Mucosa of gallbladder (tissue), 1 donor: ENCODE measurements around the gene ZSCAN2. TPM values are rescaled to one million over a fixed set of nuclear protein-coding genes. Genes with fewer than 3 reads are reported as not detected.
"Not testable (repeated sequence)": the region's sequence is repeated elsewhere in the genome, so short reads cannot be mapped to it uniquely, and the experiment has no call there.

Experiments
- DNase-seq: peaks from one replicate; pipeline ENCODE4 v3.0.0-alpha.2; 2020; ENCODE audit warnings: low spot score
- total RNA-seq: library from RNA; stranded (reverse); gene quantifications from one replicate; pipeline ENCODE4 v1.2.1, GENCODE V29; 2021
- donor health status: DM: no; HTN: no; CAD: no.

Gene ZSCAN2
- total RNA-seq, 1 donor from 2014 or later, result 15.3 TPM

DNA sequence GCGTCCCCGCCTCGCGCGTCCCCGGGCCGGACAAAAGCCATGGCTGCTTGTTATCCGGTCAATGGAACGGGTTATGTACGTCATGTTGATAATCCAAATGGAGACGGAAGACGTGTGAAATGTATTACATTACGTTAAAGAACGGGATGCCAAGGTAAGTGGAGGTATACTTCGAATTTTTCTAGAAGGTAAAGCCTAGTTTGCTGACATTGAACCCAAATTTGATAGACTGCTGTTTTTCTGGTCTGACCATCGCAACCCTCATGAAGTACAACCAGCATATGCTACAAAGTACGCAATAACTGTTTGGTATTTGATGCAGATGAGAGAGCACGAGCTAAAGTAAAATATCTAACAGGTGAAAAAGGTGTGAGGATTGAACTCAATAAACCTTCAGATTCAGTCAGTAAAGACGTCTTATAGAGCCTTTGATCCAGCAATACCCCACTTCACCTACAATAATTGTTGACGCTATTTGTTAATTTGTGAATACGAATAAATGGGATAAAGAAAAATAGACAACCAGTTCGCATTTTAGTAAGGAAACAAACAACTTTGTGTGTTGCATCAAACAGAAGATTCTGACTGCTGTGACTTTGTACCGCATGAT is 33.5 kb downstream of the ZSCAN2 start:
- no peak for DNase-seq

DNA sequence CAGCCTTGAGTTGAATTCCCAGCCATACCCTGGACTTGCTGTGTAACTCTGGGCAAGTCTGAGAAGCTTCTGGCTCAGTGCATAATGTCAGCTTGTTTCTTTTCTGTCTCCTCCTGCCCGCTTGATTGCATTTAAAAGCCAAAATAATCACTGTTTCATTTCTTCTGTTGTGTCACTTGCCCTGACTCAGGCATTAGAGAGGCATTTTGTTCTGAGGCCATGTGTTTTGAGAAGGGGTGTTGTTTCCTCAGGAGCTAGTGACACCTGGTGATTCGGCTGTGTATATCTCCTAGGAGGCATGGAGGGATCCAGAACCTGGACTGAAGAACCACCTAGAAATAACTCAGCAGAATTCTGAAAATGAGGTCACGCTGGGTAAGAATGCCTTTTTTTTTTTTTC is 37.3 kb downstream of the ZSCAN2 start:
- DNase-seq, result no peak

DNA sequence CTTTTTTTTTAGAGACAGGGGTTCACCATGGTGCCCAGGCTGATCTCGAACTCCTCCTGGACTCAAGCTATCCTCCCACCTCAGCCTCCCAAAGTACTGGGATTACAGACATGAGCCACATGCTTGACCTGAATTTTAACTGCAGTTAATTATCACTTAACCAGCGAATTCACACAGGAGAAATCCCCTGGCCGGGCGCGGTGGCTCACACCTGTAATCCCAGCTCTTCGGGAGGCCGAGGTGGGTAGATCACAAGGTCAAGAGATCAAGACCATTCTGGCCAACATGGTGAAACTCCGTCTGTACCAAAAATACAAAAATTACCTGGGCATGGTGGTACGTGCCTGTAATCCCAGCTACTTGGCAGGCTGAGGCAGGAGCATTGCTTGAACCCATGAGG is 41.1 kb downstream of the ZSCAN2 start:
- DNase-seq, result not testable (repeated sequence)

- not testable (repeated sequence) for DNase-seq
Observed at GRCh38 chr15:84642640-84643039, 41.8 kb downstream of the ZSCAN2 start.

- no peak for DNase-seq
Observed at GRCh38 chr15:84643838-84644237, 43.0 kb downstream of the ZSCAN2 start.

GRCh38 chr15:84645496-84645895 is 44.7 kb downstream of the ZSCAN2 start:
- DNase-seq, result no peak

- DNase-seq, result no peak
Observed at GRCh38 chr15:84645997-84646396, 45.2 kb downstream of the ZSCAN2 start.

DNA sequence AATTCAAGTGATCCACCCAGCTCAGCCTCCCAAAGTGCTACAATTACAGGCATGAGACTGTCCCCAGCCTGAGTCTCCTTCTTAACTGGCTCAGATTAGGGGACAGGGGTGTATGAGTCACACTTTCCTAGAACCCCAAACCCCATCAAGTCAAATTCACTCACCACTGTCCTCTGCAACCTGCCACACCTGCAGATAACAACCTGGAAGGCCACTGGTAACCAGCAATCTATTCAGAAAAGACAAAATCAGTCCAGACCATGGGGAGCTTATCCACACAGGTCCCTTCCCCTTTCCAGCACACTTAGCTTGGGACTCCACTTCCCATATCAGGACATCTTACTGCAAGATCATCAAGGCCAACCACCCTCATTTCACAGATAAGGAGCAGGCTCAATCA is 46.9 kb downstream of the ZSCAN2 start:
- no peak for DNase-seq

- no peak for DNase-seq
Observed at GRCh38 chr15:84648539-84648938, 47.7 kb downstream of the ZSCAN2 start.

DNA sequence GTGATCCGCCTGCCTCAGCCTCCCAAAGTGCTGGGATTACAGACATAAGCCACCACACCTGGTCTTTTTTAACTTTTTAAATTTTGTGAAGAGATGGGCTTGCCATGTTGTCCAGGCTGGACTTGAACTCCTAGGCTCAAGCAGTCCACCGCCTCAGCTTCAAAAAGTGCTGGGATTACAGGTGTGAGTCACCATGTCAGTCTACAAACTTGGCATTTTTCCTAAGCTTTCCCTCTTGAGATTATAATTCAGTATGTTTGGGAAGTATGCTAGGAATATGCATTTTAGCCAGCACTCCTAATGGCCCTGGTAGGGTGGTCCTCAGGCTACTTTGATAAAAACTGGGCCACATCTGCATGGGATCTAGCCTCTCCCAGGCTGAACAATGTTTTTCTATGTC is 48.9 kb downstream of the ZSCAN2 start:
- DNase-seq, result no peak

DNA sequence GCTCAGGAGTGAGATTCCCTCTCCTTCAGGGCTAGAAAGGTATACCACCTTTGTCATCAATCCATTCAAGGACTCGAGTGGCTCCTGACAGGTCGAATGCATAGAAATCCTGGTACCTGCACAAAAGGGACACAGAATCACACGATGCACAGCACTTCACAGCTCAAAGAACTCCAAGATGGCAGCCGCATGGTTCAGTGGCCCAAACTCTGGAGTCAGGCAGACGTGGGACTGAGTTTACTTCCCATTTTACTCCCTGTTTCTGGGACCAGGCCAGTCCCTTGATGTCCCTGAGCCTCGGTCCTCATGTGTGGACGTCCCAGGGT is 52.7 kb downstream of the ZSCAN2 start:
- no peak for DNase-seq

DNA sequence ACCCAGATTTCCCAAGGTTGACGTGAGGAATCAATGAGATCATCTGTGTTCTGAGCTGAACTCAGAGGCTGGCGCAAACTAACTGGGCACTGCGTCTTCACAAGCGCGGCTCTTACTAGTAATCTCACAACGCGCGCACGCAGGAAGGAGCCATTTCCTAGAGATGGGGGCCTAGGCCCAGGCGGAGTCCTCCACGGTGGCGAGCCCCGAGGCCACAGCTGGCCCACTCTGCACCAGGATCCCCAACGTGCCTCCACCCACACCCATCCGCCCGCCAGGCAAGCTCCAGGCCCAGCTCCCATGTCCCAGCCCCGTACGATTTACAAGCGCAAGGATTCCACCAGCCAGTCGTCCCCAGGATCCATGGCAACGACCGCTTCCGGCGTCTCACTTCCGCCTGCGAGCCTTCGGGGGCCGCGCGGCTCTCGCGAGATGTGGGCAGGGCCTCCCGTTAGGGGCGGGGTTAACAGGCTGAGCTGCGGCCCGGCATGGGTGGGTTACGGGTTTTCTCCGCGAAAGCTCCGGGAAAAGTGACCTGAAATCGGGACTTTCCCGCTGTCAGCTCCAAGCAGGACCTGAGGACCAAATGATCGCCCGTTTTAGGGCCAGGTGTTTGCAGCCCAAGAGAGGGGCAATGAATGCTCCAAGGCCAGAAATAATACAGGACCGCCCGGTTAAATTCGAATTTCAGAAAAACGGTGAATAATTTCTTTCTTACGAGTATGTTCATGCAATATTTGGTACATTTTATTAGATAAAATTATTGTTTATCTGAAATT is 53.3 kb downstream of the ZSCAN2 start, which contains the start of gene WDR73:
TSS of gene WDR73 (minus strand) at position 374 of the 779 bp plus-strand sequence. CDS start at position 365, 9 bp downstream.
- peak; percentile 98 for DNase-seq

DNA sequence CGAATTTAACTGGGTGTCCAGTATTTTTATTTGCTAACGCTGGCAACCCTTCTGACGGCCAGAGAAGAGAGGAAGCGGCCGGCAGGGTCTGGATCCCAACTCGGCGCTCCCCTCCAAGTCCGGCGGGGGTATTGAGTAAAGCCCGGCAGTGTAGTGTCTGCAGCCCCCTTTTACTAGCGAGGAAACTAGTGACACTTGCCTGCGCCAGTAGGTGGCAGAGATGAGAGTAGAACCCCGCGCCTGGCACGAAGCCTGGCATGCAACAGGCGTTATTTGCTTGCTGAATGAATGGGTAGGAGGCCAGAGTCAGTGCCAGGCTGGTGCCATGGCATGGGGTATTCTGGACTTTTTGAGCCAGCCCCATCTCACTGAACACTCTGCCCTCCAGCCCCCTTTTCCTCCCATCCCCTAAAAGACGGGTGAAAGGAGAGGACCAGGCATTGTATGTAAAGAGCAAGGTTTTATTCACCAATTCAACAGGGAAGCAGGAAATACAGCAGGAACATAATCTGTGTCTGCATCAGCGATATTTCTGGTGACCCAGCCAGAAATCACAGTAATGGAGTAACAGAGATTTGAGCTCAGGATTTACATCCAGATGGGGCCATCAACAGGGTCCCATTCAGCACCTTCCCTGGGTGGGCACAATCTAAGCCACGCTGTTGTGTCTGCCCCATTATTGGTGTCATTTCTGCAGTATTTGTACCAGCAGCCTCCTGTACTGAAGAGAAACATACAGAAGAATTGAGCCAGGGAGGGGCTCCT is 54.1 kb downstream of the ZSCAN2 start:
- peak; percentile 84 for DNase-seq

GRCh38 chr15:84656972-84657371 is 56.2 kb downstream of the ZSCAN2 start:
- no peak for DNase-seq

DNA sequence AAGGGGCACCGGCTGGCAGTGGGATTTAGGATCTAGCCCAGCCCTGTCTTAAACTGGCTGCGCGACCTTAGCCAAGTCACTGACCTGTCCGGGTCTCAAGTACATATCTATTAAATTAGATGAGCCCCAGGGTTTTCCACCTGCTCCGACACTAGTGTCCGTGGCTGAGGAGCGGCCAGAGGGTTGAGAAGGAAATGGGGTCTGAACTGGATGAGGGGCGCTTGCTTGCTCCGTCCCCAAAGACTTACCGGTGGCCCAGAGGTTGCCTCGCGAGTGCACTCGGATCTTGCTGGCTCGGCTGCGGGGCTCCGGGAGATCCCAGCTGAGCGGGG is 56.9 kb downstream of the ZSCAN2 start:
- no peak for DNase-seq

GRCh38 chr15:84658080-84658787 is 57.4 kb downstream of the ZSCAN2 start, which contains the start of gene NMB:
TSS of gene NMB (minus strand) at chr15:84658199. CDS start at chr15:84658152, 47 bp downstream.
- DNase-seq, result peak; percentile 75

DNA sequence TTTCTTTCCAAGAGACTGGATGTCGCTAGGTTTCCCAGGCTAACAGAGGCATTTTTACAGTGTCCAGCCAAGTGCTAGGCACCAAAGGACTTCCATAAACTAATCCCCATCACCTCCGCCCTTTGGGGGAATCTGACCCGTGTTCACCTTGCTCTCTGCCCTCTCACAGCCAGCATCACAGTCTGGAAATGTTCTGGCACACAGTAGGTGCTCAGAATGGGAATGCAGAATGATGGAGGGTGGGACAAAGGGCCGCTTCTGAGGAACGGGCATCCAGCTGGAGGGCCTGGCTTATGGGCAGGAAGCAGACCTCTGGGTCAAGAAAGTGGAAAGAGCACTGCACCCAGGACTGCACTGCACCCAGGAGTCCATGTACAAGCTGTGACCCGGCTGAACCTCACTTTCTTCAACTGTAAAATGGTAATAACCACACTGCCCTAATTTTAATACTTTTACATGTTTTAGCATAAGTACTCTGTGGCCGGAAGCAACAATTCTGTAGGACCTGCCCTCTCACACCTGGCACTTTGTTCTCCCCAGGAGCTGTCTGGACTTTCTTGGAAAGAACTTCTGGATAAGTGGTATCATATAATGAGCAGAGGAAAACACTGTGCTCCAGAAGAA is 58.1 kb downstream of the ZSCAN2 start:
- no peak for DNase-seq

DNA sequence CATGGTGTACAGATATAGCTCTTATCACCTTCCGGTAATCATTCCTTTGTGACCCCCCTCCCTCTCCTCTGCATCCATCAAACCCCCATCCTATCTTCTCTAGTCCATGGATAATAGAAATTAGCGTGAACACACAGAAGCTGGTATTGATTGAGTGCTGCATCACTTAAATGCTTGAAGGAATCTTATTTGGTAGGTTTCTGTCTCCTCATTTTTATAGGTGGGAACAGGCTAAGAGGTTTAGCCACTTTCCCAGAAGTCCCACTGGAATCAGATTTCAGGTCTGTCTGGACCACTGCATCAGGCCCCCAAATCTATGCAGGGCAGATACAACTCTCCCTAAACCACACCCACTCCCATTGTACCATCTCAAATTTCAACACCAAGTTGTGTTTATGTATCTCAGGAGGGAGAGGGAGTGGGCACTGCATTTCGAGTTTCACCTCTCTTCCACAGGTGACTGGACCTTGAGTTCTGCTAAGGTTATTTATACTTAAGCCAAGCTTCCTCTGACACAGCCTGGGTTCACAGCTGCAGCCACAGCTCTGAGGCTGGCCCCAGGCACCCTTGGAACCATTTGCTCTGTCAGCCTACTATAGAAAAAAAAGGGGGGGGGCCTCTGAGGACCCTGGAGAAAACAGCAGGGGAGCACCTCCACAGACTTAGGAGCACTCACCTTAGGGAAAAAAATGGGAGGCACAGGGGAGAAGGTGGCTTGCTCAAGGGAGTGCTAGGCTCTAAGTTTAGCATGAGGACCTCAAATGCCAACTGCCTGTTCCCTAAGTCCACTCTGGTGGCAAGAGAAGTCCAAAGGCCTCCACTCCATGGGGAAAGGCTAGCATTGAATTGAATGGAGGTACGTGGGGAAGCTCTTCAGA is 59.3 kb downstream of the ZSCAN2 start:
- no peak for DNase-seq

DNA sequence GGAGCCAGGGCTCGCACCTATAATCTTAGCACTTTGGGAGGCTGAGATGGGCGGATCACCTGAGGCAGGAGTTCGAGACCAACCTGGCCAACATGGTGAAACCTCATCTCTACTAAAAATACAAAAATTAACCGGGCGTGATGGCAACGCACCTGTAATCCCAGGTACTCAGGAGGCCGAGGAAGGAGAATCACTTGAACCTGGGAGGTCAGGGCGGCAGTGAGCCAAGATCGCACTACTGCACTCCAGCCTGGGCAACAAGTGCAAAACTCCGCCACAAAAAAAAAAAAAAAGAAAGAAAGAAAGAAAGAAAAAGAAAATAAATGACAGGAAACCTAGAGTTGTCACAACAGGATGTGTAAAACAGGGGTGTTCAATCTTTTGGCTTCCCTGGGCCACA is 60.2 kb downstream of the ZSCAN2 start:
- no peak for DNase-seq

DNA sequence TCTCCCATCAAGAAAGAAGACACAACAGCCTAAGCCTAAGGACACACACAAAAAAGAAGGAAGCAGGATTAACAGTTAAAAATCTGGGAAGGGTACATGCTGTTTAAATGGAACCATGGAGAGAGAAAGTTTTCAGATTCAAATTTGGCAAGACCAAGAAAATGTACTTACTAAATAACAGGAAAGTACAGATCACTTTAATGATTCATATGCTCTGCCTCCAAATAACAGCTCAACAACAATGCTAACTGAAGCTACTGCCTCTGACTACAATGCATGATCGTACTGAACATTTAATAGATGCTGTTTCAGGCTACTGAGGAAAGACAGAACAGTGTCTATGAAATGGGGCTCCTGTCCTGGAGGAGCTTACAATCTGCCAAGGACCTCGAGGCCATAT is 65.6 kb downstream of the ZSCAN2 start:
- no peak for DNase-seq
